ENCODE results near the gene SEC14L1.

- TF ChIP-seq POLR2A (IDR thresholded peaks at IDR 0.05) (no peak), CTCF (IDR thresholded peaks at IDR 0.05) (no peak)
Measured at GRCh38 chr17:77234695-77235094, 93.9 kb downstream of the SEC14L1 start.
